Stimulated activated naive B cell treated with anti-CD40 and anti-IgM and Interleukin-4, amounts not matched to agents 10 μg/mL and 1 μg/mL and 100 μg/mL, for 72 hours (primary cell): ENCODE results near the gene PRICKLE2.

Experiments used
- ATAC-seq, 2 donors: fragments of 150-1000 bp; cut with Tn5 transposase; replicated peaks; 2 replicates each; pipeline ENCODE4 v1.10.0; 2021; ENCODE audit warnings: moderate library complexity in 1 of 2
- DNase-seq: peaks from one replicate; pipeline ENCODE4 v3.0.0; 2021
- H3K27ac Mint-ChIP-seq: one replicate; pipeline ENCODE4 v1.8.0; 2022; ENCODE audit warnings: mild to moderate bottlenecking, mixed read lengths
- H3K27me3 Mint-ChIP-seq, 2 donors: one replicate each; pipeline ENCODE4 v1.8.0; 2022; ENCODE audit warnings: mixed read lengths in 2 of 2
- H3K36me3 Mint-ChIP-seq, 2 donors: one replicate each; pipeline ENCODE4 v1.8.0; 2022; ENCODE audit warnings: mixed read lengths in 2 of 2, mild to moderate bottlenecking in 1 of 2
- H3K4me1 Mint-ChIP-seq, 2 donors: one replicate each; pipeline ENCODE4 v1.8.0; 2022; ENCODE audit warnings: mixed read lengths in 2 of 2, mild to moderate bottlenecking in 1 of 2
- H3K4me3 Mint-ChIP-seq, 2 donors: one replicate each; pipeline ENCODE4 v1.8.0; 2022; ENCODE audit warnings: mild to moderate bottlenecking in 2 of 2, mixed read lengths in 2 of 2, moderate library complexity in 1 of 2
- H3K9me3 Mint-ChIP-seq, 2 donors: one replicate each; pipeline ENCODE4 v1.8.0; 2022; ENCODE audit warnings: mixed read lengths in 2 of 2, mild to moderate bottlenecking in 1 of 2

Gene PRICKLE2

DNA sequence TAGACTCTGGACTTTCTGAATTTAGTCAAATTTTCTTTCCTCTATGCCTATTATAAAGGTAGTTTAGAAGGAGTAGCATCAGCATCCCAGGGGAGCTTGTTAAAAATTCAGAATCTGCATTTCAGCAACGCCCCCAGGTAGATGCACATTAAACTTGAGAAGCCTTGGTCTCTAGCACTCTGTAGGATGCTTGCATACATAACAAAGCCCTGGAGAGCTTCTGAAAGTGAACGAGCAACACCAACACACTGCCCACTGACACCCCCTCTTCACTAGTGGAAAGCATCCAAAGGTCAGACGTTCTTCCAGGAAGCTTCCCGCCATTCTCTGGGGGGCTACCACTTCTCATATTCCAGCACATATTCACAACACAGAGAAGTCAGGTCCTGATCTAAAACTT is 6.5 kb downstream of the PRICKLE2 start:
- no peaks in the 10 kb centered on the region for H3K36me3 Mint-ChIP-seq
- no peak overlapping the region for H3K27ac Mint-ChIP-seq
- no peaks in the 10 kb centered on the region for H3K4me1 Mint-ChIP-seq

DNA sequence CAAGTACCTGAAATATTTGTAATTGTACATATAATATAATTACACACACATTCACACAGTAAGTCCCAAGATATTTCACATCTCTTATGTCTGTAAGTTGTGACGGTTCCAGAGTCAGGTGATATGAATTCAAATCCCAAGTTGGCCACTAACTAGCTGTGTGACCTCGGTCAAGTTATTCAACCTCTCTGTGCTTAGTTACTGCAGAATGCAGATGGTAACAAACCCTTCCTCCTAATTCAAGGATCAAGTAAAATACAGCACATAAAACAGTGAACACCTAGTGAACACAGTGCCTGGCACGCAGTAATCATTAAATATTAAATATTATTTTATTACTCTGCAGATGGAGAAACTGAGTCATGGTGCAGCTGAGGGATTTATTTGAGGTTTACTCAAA is 6.9 kb downstream of the PRICKLE2 start:
- H3K4me3 Mint-ChIP-seq: no peak overlapping the region
- peaks cover 0 to 2% of the 10 kb centered on the region in 2 donors for H3K9me3 Mint-ChIP-seq
- peaks cover 0 to 5% of the 10 kb centered on the region in 2 donors for H3K27me3 Mint-ChIP-seq
- no peak overlapping the region for H3K27ac Mint-ChIP-seq
- DNase-seq (no peak), ATAC-seq (no peak)
- H3K4me1 Mint-ChIP-seq: no peaks in the 10 kb centered on the region
- H3K36me3 Mint-ChIP-seq: no peaks in the 10 kb centered on the region

More for the DNA sequence above, 6.5 kb downstream of the PRICKLE2 start:
- Mint-ChIP-seq H3K4me3 (no peak overlapping the region), H3K27me3 (peaks cover 0 to 5% of the 10 kb centered on the region in 2 donors), H3K9me3 (peaks cover 0 to 2% of the 10 kb centered on the region in 2 donors)
- ATAC-seq: no peak
- no peak for DNase-seq

DNA sequence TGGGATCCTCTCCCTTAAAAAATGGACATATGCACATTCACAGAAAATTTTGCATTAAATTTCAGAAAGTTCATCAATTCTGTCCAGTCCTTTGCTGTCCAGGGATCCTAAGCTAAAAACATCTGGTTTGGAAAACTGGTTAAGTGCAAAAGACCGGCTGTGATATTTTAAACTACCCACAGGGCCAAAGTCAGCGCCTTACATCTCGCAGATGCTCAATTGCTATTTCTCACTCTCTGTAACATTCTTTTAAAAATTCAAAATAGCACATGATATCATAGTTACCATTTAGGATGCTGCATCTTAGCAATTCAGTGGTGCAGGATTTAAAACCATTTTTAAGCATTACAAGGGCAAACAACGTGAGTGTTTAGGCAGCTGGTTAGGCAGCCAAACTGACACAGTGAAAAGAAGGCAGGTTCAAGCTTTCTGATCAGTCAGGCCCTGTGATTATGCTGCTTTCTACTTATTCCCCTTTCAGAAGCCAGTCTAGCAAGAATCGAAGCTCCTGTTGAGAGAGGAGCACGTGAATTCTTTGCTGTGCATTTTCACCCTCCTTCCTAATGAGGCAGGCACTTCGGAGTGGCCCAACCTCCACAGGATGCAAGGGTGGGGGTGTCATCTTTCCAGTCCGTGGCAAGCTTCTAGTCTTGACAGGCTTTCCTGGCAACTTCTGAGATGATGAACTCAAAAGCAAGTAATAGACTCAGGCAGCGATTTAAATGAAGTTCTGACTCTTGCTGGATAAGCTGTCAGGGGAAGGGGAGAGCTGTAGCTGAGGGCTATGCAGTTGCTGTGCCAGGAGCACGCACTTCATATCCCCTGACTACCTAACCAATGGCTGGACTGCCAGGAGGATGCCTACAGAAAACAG is 8.8 kb downstream of the PRICKLE2 start:
- ATAC-seq (no peak), DNase-seq (no peak)
- Mint-ChIP-seq H3K4me3 (no peak overlapping the region), H3K4me1 (no peaks in the 10 kb centered on the region), H3K36me3 (no peaks in the 10 kb centered on the region), H3K9me3 (peaks cover 0 to 2% of the 10 kb centered on the region in 2 donors), H3K27me3 (peaks cover 0 to 5% of the 10 kb centered on the region in 2 donors), H3K27ac (no peak overlapping the region)

DNA sequence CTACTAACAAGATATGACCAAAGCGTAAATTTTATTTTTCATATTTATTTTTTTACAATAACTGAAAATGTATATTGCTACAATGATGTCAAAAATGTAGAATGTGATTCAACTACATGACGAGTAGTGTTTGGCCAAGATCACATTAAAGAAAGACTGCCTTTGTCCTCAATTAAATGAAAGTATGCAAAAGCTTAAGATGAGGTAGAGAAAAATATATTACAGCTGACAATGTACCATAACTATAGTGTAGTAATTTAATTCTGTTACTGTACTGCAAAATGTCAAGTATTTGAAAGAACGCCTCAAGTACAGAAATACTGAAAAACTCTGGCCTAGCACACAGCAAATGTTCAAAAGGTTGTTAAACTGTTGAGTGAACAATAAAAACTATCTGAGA is 9.7 kb downstream of the PRICKLE2 start:
- H3K4me3 Mint-ChIP-seq: no peak overlapping the region
- DNase-seq (no peak), ATAC-seq (no peak)
- no peaks in the 10 kb centered on the region for H3K4me1 Mint-ChIP-seq
- H3K27ac Mint-ChIP-seq: no peak overlapping the region
- peaks cover 0 to 2% of the 10 kb centered on the region in 2 donors for H3K9me3 Mint-ChIP-seq
- peaks cover 0 to 5% of the 10 kb centered on the region in 2 donors for H3K27me3 Mint-ChIP-seq
- no peaks in the 10 kb centered on the region for H3K36me3 Mint-ChIP-seq

DNA sequence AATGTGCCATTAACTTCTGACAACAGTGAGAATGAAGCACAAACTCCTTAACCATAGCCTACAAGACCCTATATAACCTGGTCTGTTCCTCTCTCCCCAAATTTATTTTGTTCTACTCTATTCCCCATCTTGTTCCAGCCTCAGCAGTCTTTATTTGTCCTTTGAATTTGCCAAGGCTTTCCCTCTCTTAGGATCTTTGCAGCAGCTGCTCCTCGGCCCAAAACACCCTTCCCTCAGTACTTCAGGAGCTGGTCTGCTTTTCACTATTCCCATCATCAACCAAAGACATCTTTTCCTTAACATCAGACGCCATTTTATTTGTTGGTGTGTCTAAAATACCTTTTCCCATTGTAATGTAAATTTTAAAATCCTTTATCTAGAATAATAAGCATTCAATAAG is 10.2 kb downstream of the PRICKLE2 start:
- no peak overlapping the region for H3K4me3 Mint-ChIP-seq
- H3K27ac Mint-ChIP-seq: no peak overlapping the region
- H3K4me1 Mint-ChIP-seq: no peaks in the 10 kb centered on the region
- ATAC-seq: no peak
- peaks cover 0 to 5% of the 10 kb centered on the region in 2 donors for H3K27me3 Mint-ChIP-seq
- peaks cover 0 to 2% of the 10 kb centered on the region in 2 donors for H3K9me3 Mint-ChIP-seq
- DNase-seq: no peak
- H3K36me3 Mint-ChIP-seq: no peaks in the 10 kb centered on the region

DNA sequence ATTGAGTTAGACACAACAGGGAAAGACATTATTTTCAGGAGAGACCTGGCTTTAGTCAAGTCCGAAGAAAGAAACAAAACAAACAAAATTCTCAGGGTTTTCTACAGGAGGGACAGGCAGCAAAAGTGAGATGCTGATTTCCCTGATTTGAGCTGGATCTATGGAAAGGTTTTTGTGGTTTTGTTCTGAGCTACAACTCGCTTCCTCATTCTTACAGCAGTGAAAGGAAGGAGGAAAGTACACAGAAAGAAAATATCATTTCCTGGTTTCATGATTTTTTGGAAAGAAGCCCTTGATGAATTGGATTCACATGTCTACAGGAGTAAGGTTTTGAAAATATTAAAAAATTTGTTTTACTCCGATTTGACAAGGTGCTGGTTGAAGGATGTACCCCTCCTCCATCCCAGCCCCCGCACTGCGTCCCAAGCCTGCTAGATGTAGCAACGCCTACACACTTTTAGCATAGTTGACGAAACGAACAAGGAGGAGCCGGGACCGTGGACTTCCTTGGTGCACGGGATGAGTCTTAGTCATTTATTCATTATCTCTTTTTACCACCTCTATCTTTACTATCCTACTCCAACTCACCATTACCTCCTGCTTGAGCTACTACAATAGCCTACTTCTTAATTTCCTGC is 10.8 kb downstream of the PRICKLE2 start:
- no peak overlapping the region for H3K4me3 Mint-ChIP-seq
- H3K36me3 Mint-ChIP-seq: no peaks in the 10 kb centered on the region
- no peak overlapping the region for H3K27ac Mint-ChIP-seq

DNA sequence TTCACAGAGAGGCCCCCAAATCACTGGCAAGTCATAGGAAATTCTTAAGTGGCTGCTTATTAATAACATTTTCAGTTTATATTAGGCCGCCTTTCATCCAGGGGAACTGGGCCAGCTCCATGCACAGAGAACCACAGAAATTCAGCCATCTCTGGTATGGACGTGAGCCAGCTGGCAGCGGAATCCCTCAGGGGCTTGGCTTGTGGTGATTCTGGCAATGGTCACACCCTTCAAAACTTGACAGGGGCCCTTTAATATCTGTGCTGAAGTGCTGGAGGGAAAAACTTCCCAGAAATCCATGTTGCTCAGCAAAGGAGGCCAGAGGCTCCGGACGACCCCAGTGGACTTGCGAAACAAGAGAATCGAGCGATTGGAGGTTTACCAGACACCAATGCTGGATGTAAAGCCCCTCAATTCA is 11.3 kb downstream of the PRICKLE2 start:
- H3K9me3 Mint-ChIP-seq: peaks cover 0 to 2% of the 10 kb centered on the region in 2 donors
- ATAC-seq (no peak), DNase-seq (no peak)
- peaks cover 0 to 5% of the 10 kb centered on the region in 2 donors for H3K27me3 Mint-ChIP-seq
- H3K36me3 Mint-ChIP-seq: no peaks in the 10 kb centered on the region
- no peak overlapping the region for H3K27ac Mint-ChIP-seq
- H3K4me1 Mint-ChIP-seq: no peaks in the 10 kb centered on the region
- no peak overlapping the region for H3K4me3 Mint-ChIP-seq

More for the DNA sequence above, 10.8 kb downstream of the PRICKLE2 start:
- Mint-ChIP-seq H3K27me3 (peaks cover 0 to 5% of the 10 kb centered on the region in 2 donors), H3K4me1 (no peaks in the 10 kb centered on the region), H3K9me3 (peaks cover 0 to 2% of the 10 kb centered on the region in 2 donors)
- ATAC-seq (no peak), DNase-seq (no peak)

DNA sequence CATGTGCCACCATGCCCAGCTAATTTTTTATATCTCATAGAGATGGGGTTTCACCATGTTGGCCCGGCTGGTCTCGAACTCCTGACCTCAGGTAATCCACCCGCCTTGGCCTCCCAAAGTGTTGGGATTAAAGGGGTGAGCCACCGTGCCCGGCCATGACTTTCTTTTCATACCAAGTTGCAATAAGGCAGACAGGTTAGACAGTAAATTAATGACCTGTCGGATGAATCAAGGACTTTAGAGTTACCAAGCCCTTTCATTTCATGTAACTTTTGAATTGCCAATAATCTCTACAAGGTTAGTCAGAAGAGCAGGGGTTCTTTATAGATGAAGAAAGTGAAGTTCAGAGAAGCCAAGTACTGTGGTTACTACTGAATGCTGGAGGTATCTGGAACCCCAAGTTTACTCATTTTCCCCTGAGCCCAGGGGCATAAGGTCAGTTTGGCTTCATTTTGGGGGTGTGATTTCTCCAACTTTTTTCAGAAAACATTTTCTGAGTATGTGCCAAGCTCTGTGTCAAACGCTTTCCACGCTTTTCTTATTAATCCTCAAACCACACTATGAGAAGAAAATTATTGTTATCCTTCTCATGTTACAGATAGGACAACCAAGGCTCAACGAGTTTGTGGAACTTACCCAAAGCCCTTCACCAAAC is 11.9 kb downstream of the PRICKLE2 start:
- H3K4me3 Mint-ChIP-seq: no peak overlapping the region
- ATAC-seq (no peak), DNase-seq (no peak)
- peaks cover 0 to 5% of the 10 kb centered on the region in 2 donors for H3K27me3 Mint-ChIP-seq
- peaks cover 0 to 2% of the 10 kb centered on the region in 2 donors for H3K9me3 Mint-ChIP-seq
- H3K4me1 Mint-ChIP-seq: no peaks in the 10 kb centered on the region
- no peak overlapping the region for H3K27ac Mint-ChIP-seq
- H3K36me3 Mint-ChIP-seq: no peaks in the 10 kb centered on the region

DNA sequence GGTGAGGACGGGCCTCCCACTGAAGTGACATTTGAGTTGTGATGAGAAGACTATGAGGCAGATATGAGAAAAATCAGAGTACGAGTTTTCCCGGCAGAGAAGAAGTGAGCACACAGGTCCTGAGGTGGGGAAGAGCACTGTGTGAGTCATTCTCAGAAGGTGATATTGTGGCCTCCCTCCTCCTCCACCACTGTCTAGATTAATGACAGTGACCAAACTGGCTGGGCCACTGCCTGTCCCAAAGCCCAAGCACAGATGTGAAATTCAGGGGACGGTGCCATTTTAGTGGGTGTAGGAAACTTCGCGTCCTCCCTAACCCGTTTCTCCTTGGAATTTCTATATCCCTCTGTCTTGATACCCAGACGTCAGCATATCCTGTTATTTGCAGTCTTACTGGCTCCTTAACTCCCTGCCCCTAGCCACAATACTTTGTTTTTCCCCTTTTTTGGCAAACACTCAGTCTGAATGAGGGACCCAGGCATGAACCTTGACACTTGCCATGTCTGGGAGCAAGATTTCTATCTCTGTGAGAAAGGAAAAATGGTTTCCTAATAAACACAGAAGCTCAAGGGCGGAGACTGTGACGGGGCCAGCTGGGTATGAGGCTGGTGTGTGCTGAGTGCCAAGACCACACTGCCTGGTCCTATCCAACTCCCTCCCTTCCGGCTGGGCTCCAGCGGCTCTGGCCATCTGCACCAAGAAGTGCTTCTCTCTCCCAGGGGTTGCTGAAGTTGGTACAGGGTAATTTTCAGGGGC is 15.2 kb downstream of the PRICKLE2 start:
- Mint-ChIP-seq H3K9me3 (peaks cover 0 to 2% of the 10 kb centered on the region in 2 donors), H3K4me1 (no peaks in the 10 kb centered on the region), H3K27ac (no peak overlapping the region), H3K4me3 (no peak overlapping the region), H3K36me3 (no peaks in the 10 kb centered on the region), H3K27me3 (peaks cover 0 to 4% of the 10 kb centered on the region in 2 donors)
- DNase-seq (no peak), ATAC-seq (no peak)

DNA sequence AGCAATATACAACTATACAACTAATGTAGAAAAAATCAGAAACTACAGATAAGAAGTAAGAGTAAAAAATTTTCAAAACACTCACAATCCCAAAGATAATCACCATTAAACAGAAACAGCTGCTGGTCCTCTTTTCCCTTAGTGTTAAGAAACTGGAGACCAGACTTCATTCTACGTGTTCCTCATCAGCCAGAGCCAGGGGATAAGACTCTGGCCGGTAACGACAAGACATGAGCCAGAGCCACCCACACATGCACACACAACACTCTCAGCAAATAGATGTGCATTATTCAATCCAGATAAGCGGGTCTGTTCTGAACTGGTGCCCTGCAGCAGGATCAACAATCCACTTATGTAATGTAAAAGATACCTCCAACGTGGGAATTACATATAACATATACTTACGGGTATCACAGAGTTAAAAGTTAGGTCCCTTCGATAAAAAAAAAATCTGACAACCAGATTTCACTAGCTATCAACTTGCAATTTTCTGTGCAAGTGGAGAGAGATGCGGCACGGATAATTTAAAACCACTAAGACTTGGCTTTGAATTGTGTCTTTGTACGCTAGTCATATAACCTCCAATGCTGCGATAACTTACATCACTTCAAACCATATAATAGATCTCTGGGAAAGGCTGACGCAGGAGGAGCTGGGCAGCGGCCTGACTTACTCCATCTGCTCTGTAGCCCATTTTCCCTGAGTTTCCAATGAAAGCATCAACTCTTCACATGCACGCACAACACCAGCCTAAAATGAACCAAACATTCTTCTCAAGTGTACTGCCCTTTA is 17.8 kb downstream of the PRICKLE2 start:
- no peak for DNase-seq
- Mint-ChIP-seq H3K27me3 (peaks cover 0 to 8% of the 10 kb centered on the region in 2 donors), H3K36me3 (no peaks in the 10 kb centered on the region), H3K27ac (no peak overlapping the region), H3K4me3 (no peak overlapping the region), H3K9me3 (peaks cover 0 to 3% of the 10 kb centered on the region in 2 donors), H3K4me1 (no peaks in the 10 kb centered on the region)
- ATAC-seq: no peak

DNA sequence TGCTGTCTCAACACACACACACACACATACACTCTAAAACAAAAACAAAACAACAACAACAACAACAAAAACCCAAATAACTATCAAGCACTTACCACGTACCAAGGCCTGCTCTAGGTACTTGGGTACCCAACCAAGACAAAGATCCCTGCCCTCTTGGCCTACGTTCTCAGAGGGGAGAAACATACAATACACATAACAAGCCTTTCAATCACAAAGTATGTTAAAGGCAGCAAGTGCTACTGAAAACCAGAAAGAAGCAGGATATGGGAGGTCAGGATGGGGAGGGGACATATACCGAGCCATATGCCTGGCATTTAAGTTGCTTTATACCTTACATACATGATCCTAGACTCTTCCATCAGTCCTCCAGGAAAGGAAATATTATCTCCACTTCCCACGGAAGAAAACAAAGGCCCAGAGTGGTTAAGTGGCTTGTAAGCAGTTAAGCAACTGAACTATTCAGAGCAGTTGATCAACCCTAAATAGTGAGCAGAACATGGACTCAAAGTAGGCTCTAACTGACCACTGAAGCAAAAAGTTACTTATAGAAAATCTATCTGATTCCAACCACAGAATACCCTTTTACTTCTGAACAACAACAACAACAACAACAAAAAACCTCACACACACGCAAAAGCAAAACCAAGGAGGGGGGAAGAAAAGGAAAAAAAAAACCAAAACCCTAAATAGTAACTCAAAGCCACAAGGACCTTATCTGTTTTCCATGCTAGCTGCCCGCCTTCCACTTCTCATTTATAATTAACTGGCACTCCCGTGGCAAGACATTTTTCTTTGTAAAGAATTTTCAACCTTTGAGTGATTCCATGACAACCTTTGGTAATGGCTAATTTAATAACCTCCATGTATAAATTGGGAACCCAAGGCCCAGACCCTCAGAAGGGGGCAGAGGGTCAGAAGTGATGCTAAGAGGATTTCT is 21.0 kb downstream of the PRICKLE2 start:
- Mint-ChIP-seq H3K27ac (no peak overlapping the region), H3K4me1 (no peaks in the 10 kb centered on the region), H3K36me3 (no peaks in the 10 kb centered on the region), H3K4me3 (no peak overlapping the region), H3K27me3 (peaks cover 0 to 8% of the 10 kb centered on the region in 2 donors), H3K9me3 (peaks cover 0 to 3% of the 10 kb centered on the region in 2 donors)
- ATAC-seq: no peak
- DNase-seq: no peak

DNA sequence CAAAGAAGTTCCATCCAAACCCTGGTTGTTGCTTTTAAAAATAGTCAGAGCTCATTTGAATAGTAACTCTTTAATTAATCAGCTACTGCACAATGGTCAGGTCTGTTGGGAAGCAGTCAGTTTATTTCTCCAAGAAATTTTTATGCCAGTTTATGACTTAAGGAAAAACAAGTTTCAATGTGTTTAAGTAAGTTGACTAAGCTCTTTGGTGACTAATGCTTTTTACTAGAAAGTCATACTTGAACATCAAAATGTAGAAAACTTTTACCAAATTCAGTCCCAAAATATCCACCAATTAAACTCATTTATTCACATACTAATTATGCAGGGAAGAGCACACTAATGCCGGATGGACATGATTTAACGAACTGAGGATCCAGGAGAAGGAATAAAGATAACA is 22.1 kb downstream of the PRICKLE2 start:
- Mint-ChIP-seq H3K36me3 (no peaks in the 10 kb centered on the region), H3K4me3 (no peak overlapping the region), H3K9me3 (peaks cover 0 to 5% of the 10 kb centered on the region in 2 donors), H3K27ac (no peak overlapping the region), H3K27me3 (peaks cover 0 to 8% of the 10 kb centered on the region in 2 donors), H3K4me1 (no peaks in the 10 kb centered on the region)
- DNase-seq: no peak
- ATAC-seq: no peak
